Vagina (tissue), 2 donors: ENCODE measurements around the gene UNC80. TPM values are rescaled to one million over a fixed set of nuclear protein-coding genes. Genes with fewer than 3 reads are reported as not detected.

Experiments used
- DNase-seq, 2 donors: peaks; one replicate each; pipeline ENCODE4 v3.0.0-alpha.2; 2017; ENCODE audit errors: extremely low spot score in 2 of 2
- H3K27ac ChIP-seq: fragments of 200-600 bp; sonication (generic); one replicate; pipeline ENCODE4 v1.5.1; 2019
- H3K27me3 ChIP-seq: fragments of 200-600 bp; sonication (generic); one replicate; pipeline ENCODE4 v1.5.1; 2019
- H3K36me3 ChIP-seq, 2 donors: fragments of 200-600 bp; sonication (generic); one replicate each; pipeline ENCODE4 v1.5.1; 2017 to 2019
- H3K4me1 ChIP-seq: fragments of 200-600 bp; sonication (generic); one replicate; pipeline ENCODE4 v1.5.1; 2019
- H3K4me3 ChIP-seq, 2 donors: fragments of 200-600 bp; sonication (generic); 1 replicate in 1 of 2; 2 replicates in 1 of 2; pipeline ENCODE4 v1.5.1; 2016 to 2019
- H3K9me3 ChIP-seq: fragments of 200-600 bp; sonication (generic); one replicate; pipeline ENCODE4 v1.5.1; 2019
- CTCF ChIP-seq, 3 experiments: fragments of 450-650 bp in 2 of 3; fragments of 200-600 bp in 1 of 3; sonication (generic) in 1 of 3; IDR thresholded peaks; one replicate each; pipeline ENCODE4 v1.5.1; 2017 to 2019; ENCODE audit warnings: antibody characterized with exemption in 3 of 3, mild to moderate bottlenecking in 2 of 3, moderate library complexity in 2 of 3
- POLR2A ChIP-seq, 2 donors: fragments of 450-650 bp; IDR thresholded peaks; one replicate each; pipeline ENCODE4 v1.6.1; 2017; ENCODE audit warnings: antibody characterized with exemption in 2 of 2, mild to moderate bottlenecking in 2 of 2, moderate library complexity in 2 of 2
- POLR2AphosphoS5 ChIP-seq, 2 donors: sonication (generic); formaldehyde crosslinking; IDR thresholded peaks; one replicate each; pipeline ENCODE4 v1.9.0; 2017; ENCODE audit warnings: antibody characterized with exemption in 2 of 2, mild to moderate bottlenecking in 2 of 2, low read depth in 1 of 2; ENCODE audit not compliant: insufficient read depth in 1 of 2
- intact Hi-C: fragments of 100-400 bp; cut with DNase I; formaldehyde crosslinking; loops from one replicate; pipeline ENCODE4 v1.15.1; 2023
- total RNA-seq: library from RNA; depleted of rRNA; stranded (reverse); fragments of >200 nt; gene quantifications from one replicate; pipeline ENCODE4 v1.2.3, GENCODE V29; 2016

The UNC80 gene
- total RNA-seq, 1 donor from 2014 or later = 0.25 TPM

- Histone ChIP-seq H3K4me1 (peaks cover 6% of the 10 kb centered on the region), H3K36me3 (no peaks in the 10 kb centered on the region), H3K4me3 (no peak overlapping the region), H3K9me3 (no peaks in the 10 kb centered on the region), H3K27ac (no peak overlapping the region), H3K27me3 (no peaks in the 10 kb centered on the region)
- no peak for DNase-seq
- no peak for TF ChIP-seq CTCF (IDR thresholded peaks at IDR 0.05)
- TF ChIP-seq POLR2AphosphoS5 (IDR thresholded peaks at IDR 0.05; ENCODE audit: insufficient read depth in 1 of 2, low read depth in 1 of 2) = no peak
- TF ChIP-seq POLR2A (IDR thresholded peaks at IDR 0.05) = no peak
- intact Hi-C loops = no loop called here
These were observed 157.7 kb downstream of the UNC80 start for GRCh38 chr2:209929369-209929768.

GRCh38 chr2:209933499-209934483 lies 162.2 kb downstream of the UNC80 start:
- DNase-seq = no peak
- Histone ChIP-seq H3K4me1 (peaks cover 6% of the 10 kb centered on the region), H3K27me3 (no peaks in the 10 kb centered on the region), H3K4me3 (no peak overlapping the region), H3K36me3 (no peaks in the 10 kb centered on the region), H3K9me3 (no peaks in the 10 kb centered on the region), H3K27ac (no peak overlapping the region)
- no peak for TF ChIP-seq POLR2A (IDR thresholded peaks at IDR 0.05)
- TF ChIP-seq POLR2AphosphoS5 (IDR thresholded peaks at IDR 0.05; ENCODE audit: insufficient read depth in 1 of 2, low read depth in 1 of 2) = no peak
- TF ChIP-seq CTCF (IDR thresholded peaks at IDR 0.05) = no peak
- intact Hi-C loops = no loop called here

GRCh38 chr2:209936106-209936666 lies 164.6 kb downstream of the UNC80 start:
- intact Hi-C loops = no loop called here
- H3K27me3 ChIP-seq = no peaks in the 10 kb centered on the region
- DNase-seq = no peak
- no peaks in the 10 kb centered on the region for H3K9me3 ChIP-seq
- no peak overlapping the region for H3K4me3 ChIP-seq
- H3K36me3 ChIP-seq = no peaks in the 10 kb centered on the region
- TF ChIP-seq CTCF (IDR thresholded peaks at IDR 0.05) (no peak), POLR2AphosphoS5 (IDR thresholded peaks at IDR 0.05; ENCODE audit: insufficient read depth in 1 of 2, low read depth in 1 of 2) (no peak), POLR2A (IDR thresholded peaks at IDR 0.05) (no peak)
- H3K4me1 ChIP-seq = peaks cover 6% of the 10 kb centered on the region
- no peak overlapping the region for H3K27ac ChIP-seq

GRCh38 chr2:209937893-209938292 lies 166.3 kb downstream of the UNC80 start:
- no peaks in the 10 kb centered on the region for H3K9me3 ChIP-seq
- no peak for DNase-seq
- H3K27me3 ChIP-seq = no peaks in the 10 kb centered on the region
- H3K36me3 ChIP-seq = no peaks in the 10 kb centered on the region
- no peak for TF ChIP-seq CTCF (IDR thresholded peaks at IDR 0.05)
- TF ChIP-seq POLR2AphosphoS5 (IDR thresholded peaks at IDR 0.05; ENCODE audit: insufficient read depth in 1 of 2, low read depth in 1 of 2) = no peak
- no peak for TF ChIP-seq POLR2A (IDR thresholded peaks at IDR 0.05)
- intact Hi-C loops = no loop called here
- H3K27ac ChIP-seq = no peak overlapping the region
- peaks cover 6% of the 10 kb centered on the region for H3K4me1 ChIP-seq
- no peak overlapping the region for H3K4me3 ChIP-seq

GRCh38 chr2:209938906-209939305 lies 167.3 kb downstream of the UNC80 start:
- H3K27me3 ChIP-seq = no peaks in the 10 kb centered on the region
- intact Hi-C loops = no loop called here
- no peak for DNase-seq

More at GRCh38 chr2:209938906-209939305, 167.3 kb downstream of the UNC80 start:
- Histone ChIP-seq H3K9me3 (no peaks in the 10 kb centered on the region), H3K27ac (no peak overlapping the region), H3K4me1 (peaks cover 1% of the 10 kb centered on the region), H3K36me3 (no peaks in the 10 kb centered on the region), H3K4me3 (no peak overlapping the region)
- TF ChIP-seq CTCF (IDR thresholded peaks at IDR 0.05) (no peak), POLR2A (IDR thresholded peaks at IDR 0.05) (no peak), POLR2AphosphoS5 (IDR thresholded peaks at IDR 0.05; ENCODE audit: insufficient read depth in 1 of 2, low read depth in 1 of 2) (no peak)
